HCT116 (cell line): ENCODE data around the gene SYMPK. TPM values are rescaled to one million over a fixed set of nuclear protein-coding genes. Genes with fewer than 3 reads are reported as not detected.

Experiments
- ATAC-seq: fragments of 200-7000 bp; cut with Tn5 transposase; 2 replicates; pipeline ENCODE4 v1.9.1; 2020; ENCODE audit warnings: mild to moderate bottlenecking, moderate library complexity
- BruUV-seq: library from RNA; stranded (reverse); fragments of 400-500 nt; replicated peaks from 2 replicates; lab custom pipeline; 2021; lab: Mats Ljungman, UMichigan
- CTCF ChIA-PET: fragments of 300-600 bp; sonication (Branson Sonifier 250); formaldehyde crosslinking; loops from one replicate; lab custom pipeline; 2021; ENCODE audit warnings: antibody characterized with exemption; lab: Charles Lee
- POLR2A ChIA-PET: fragments of 300-600, 350-600 bp; sonication (Branson Sonifier 250); formaldehyde crosslinking; loops from one replicate; lab custom pipeline; 2021; ENCODE audit warnings: antibody characterized with exemption; lab: Charles Lee
- RAD21 ChIA-PET, 2 experiments: fragments of 300-600 bp; sonication (Branson Sonifier 250); formaldehyde crosslinking; loops; one replicate each; lab custom pipeline; 2023; ENCODE audit warnings: low total read pairs in 2 of 2; ENCODE audit not compliant: uncharacterized antibody in 2 of 2, unreplicated experiment in 2 of 2, low non-redundant PET in 1 of 2; lab: Charles Lee
- DNase-seq: peaks from one replicate; pipeline ENCODE4 v3.0.0-alpha.2; 2010; ENCODE audit warnings: low read depth, low spot score
- H2AFZ ChIP-seq: fragments of 200-600 bp; shearing (Covaris generic), sonication (generic); 2 replicates; pipeline ENCODE4 v1.6.1; 2017; ENCODE audit warnings: low read depth, mixed run types, mixed read lengths, antibody characterized with exemption, low read length; ENCODE audit not compliant: poor library complexity, severe bottlenecking
- H3K27ac ChIP-seq: 2 replicates; pipeline ENCODE4 v1.5.1; 2012; ENCODE audit warnings: low read depth, low read length
- H3K27me3 ChIP-seq: fragments of 200-600 bp; sonication (generic); 2 replicates; pipeline ENCODE4 v1.6.1; 2016; ENCODE audit warnings: mixed run types, low read length, mixed read lengths; ENCODE audit not compliant: insufficient read depth
- H3K36me3 ChIP-seq, 2 experiments: fragments of 200-500 bp in 1 of 2; fragments of 200-600 bp in 1 of 2; sonication (Bioruptor generic) in 1 of 2; sonication (generic) in 1 of 2; 2 replicates each; pipeline versions ENCODE4 v1.5.1 to v1.6.1; 2014 to 2016; ENCODE audit warnings: low read length in 2 of 2, inconsistent platforms in 1 of 2, mixed read lengths in 1 of 2, mixed run types in 1 of 2; ENCODE audit not compliant: insufficient read depth in 2 of 2, control insufficient read depth in 1 of 2
- H3K4me1 ChIP-seq, 2 experiments: fragments of 200-600 bp in 1 of 2; sonication (generic) in 1 of 2; 2 replicates each; pipeline versions ENCODE4 v1.5.1 to v1.6.1; 2012 to 2017; ENCODE audit warnings: low read length in 2 of 2, inconsistent platforms in 1 of 2, mild to moderate bottlenecking in 1 of 2, mixed read lengths in 1 of 2, mixed run types in 1 of 2, moderate library complexity in 1 of 2; ENCODE audit not compliant: insufficient read depth in 2 of 2, control insufficient read depth in 1 of 2
- H3K4me2 ChIP-seq: fragments of 200-600 bp; sonication (generic); 2 replicates; pipeline ENCODE4 v1.6.1; 2017; ENCODE audit warnings: mixed run types, low read length, mixed read lengths
- H3K4me3 ChIP-seq, 2 experiments: fragments of 200-600 bp in 1 of 2; sonication (generic) in 1 of 2; replicated peaks in 1 of 2; 2 replicates each; pipeline ENCODE4 v1.5.1; 2011 to 2016; ENCODE audit warnings: low read length in 2 of 2, control low read depth in 1 of 2, low read depth in 1 of 2, mild to moderate bottlenecking in 1 of 2, mixed read lengths in 1 of 2, mixed run types in 1 of 2
- H3K79me2 ChIP-seq: fragments of 200-600 bp; sonication (generic); 2 replicates; pipeline ENCODE4 v1.6.1; 2017; ENCODE audit warnings: mild to moderate bottlenecking, mixed run types, low read length, moderate library complexity, mixed read lengths; ENCODE audit not compliant: insufficient read depth
- H3K9ac ChIP-seq: fragments of 200-600 bp; sonication (generic); 2 replicates; pipeline ENCODE4 v1.6.1; 2016; ENCODE audit warnings: low read length, mixed read lengths
- H3K9me2 ChIP-seq: fragments of 200-600 bp; sonication (generic), shearing (Covaris generic); 2 replicates; pipeline ENCODE4 v1.6.1; 2017; ENCODE audit warnings: mixed run types, mild to moderate bottlenecking, moderate library complexity; ENCODE audit not compliant: insufficient read depth
- H3K9me3 ChIP-seq, 2 experiments: fragments of 200-500 bp in 1 of 2; fragments of 200-600 bp in 1 of 2; sonication (Bioruptor generic) in 1 of 2; sonication (generic) in 1 of 2; 2 replicates each; pipeline ENCODE4 v1.6.1; 2014 to 2017; ENCODE audit warnings: low read length in 2 of 2, mixed read lengths in 2 of 2, inconsistent platforms in 1 of 2, low read depth in 1 of 2, mild to moderate bottlenecking in 1 of 2, mixed run types in 1 of 2, moderate library complexity in 1 of 2; ENCODE audit not compliant: control insufficient read depth in 1 of 2, insufficient read depth in 1 of 2
- H4K20me1 ChIP-seq: fragments of 200-600 bp; sonication (generic), shearing (Covaris generic); 2 replicates; pipeline ENCODE4 v1.6.1; 2017; ENCODE audit warnings: mixed run types, mild to moderate bottlenecking, moderate library complexity; ENCODE audit not compliant: insufficient read depth
- ATF3 ChIP-seq: IDR thresholded peaks from 2 replicates; pipeline ENCODE4 v1.6.1; 2012
- CBX3 ChIP-seq: IDR thresholded peaks from 2 replicates; pipeline ENCODE4 v1.6.1; 2012; ENCODE audit warnings: low read depth
- CTCF ChIP-seq, 3 experiments: fragments of 200-600 bp in 1 of 3; sonication (generic) in 1 of 3; IDR thresholded peaks in 2 of 3; conservative IDR thresholded peaks in 1 of 3; 2 replicates each; pipeline ENCODE4 v1.5.1; 2012 to 2017; ENCODE audit warnings: low read depth in 2 of 3, low read length in 2 of 3, antibody characterized with exemption in 1 of 3, borderline replicate concordance in 1 of 3, control low read depth in 1 of 3, mild to moderate bottlenecking in 1 of 3, mixed read lengths in 1 of 3, mixed run types in 1 of 3, moderate library complexity in 1 of 3; ENCODE audit not compliant: insufficient read depth in 1 of 3
- ELF1 ChIP-seq: IDR thresholded peaks from 2 replicates; pipeline ENCODE4 v1.6.1; 2012; ENCODE audit warnings: low read depth, borderline replicate concordance
- EZH2 ChIP-seq: fragments of 200-600 bp; sonication (generic); IDR thresholded peaks from 2 replicates; pipeline ENCODE4 v1.6.1; 2017; ENCODE audit warnings: antibody characterized with exemption, mixed run types
- EZH2phosphoT487 ChIP-seq: fragments of 200-600 bp; IDR thresholded peaks from 2 replicates; pipeline ENCODE4 v1.6.1; 2018; ENCODE audit warnings: antibody characterized with exemption, borderline replicate concordance
- JUND ChIP-seq: IDR thresholded peaks from 2 replicates; pipeline ENCODE4 v1.6.1; 2012
- POLR2A ChIP-seq: IDR thresholded peaks from 2 replicates; pipeline ENCODE4 v1.7.0; 2011; ENCODE audit warnings: borderline replicate concordance; ENCODE audit not compliant: insufficient read depth, insufficient read length; ENCODE audit errors: extremely low read depth
- POLR2AphosphoS5 ChIP-seq: IDR thresholded peaks from 2 replicates; pipeline ENCODE4 v1.6.1; 2011; ENCODE audit warnings: mild to moderate bottlenecking, low read depth, low read length, moderate library complexity
- RAD21 ChIP-seq: IDR thresholded peaks from 2 replicates; pipeline ENCODE4 v1.6.1; 2012; ENCODE audit warnings: low read depth, mild to moderate bottlenecking
- REST ChIP-seq: IDR thresholded peaks from 2 replicates; pipeline ENCODE4 v1.6.1; 2012; ENCODE audit warnings: low read depth
- SIN3A ChIP-seq: IDR thresholded peaks from 2 replicates; pipeline ENCODE4 v1.6.1; 2012; ENCODE audit warnings: low read depth
- SP1 ChIP-seq: IDR thresholded peaks from 2 replicates; pipeline ENCODE4 v1.6.1; 2012; ENCODE audit warnings: low read depth
- SRF ChIP-seq: IDR thresholded peaks from 2 replicates; pipeline ENCODE4 v1.6.1; 2012; ENCODE audit warnings: low read depth
- TCF7L2 ChIP-seq: IDR thresholded peaks from 2 replicates; pipeline ENCODE4 v1.7.0; 2011; ENCODE audit warnings: borderline replicate concordance, inconsistent platforms; ENCODE audit not compliant: insufficient read depth, insufficient read length; ENCODE audit errors: extremely low read depth
- YY1 ChIP-seq: IDR thresholded peaks from 2 replicates; pipeline ENCODE4 v1.6.1; 2011; ENCODE audit warnings: low read length, low read depth, moderate library complexity, mild to moderate bottlenecking; ENCODE audit not compliant: insufficient replicate concordance; ENCODE audit errors: extremely low read depth
- ZBTB33 ChIP-seq: IDR thresholded peaks from 2 replicates; pipeline ENCODE4 v1.6.1; 2011; ENCODE audit warnings: mild to moderate bottlenecking, low read length, moderate library complexity; ENCODE audit not compliant: insufficient replicate concordance; ENCODE audit errors: extremely low read depth
- ZFX ChIP-seq: fragments of 450-650 bp; IDR thresholded peaks from 2 replicates; pipeline ENCODE4 v1.6.1; 2017
- ZNF274 ChIP-seq: fragments of 200-500 bp; sonication (Bioruptor generic); IDR thresholded peaks from 2 replicates; pipeline ENCODE4 v1.6.1; 2014; ENCODE audit warnings: mild to moderate bottlenecking, low read depth, low read length, inconsistent platforms
- intact Hi-C: fragments of 100-400 bp; cut with micrococcal nuclease; formaldehyde crosslinking; loops from 2 replicates; pipeline ENCODE4 v1.10.0; 2022
- total RNA-seq: library from RNA; stranded (reverse); gene quantifications from one replicate; pipeline ENCODE4 v1.2.1, GENCODE V29; 2021; ENCODE audit not compliant: unreplicated experiment

The SYMPK gene
- total RNA-seq, 1 experiment from 2014 or later = 117 TPM

- ATAC-seq = no peak
- ChIA-PET RAD21 (no interaction called here), POLR2A (no interaction called here), CTCF (interaction anchor here (1.2 kb wide), 1 partner anchor 12 kb away, joined by 3 read pairs; no protein-coding TSS in a partner anchor)
- intact Hi-C loops = no loop called here
- H3K27ac ChIP-seq = no peak overlapping the region; the same call in 1 of the 2 replicates
- H3K79me2 ChIP-seq = peaks cover 19% of the 10 kb centered on the region
- H3K27me3 ChIP-seq = no peaks in the 10 kb centered on the region
- TF ChIP-seq ZFX (no peak), SRF (no peak), JUND (no peak), ELF1 (no peak), CTCF (IDR thresholded peaks at IDR 0.05 in 2 of 3, conservative IDR thresholded peaks at IDR 0.05 in 1 of 3; ENCODE audit: borderline replicate concordance in 1 of 3, insufficient read depth in 1 of 3, low read depth in 2 of 3, low read length in 2 of 3) (no peak), CBX3 (no peak), ZNF274 (no peak), REST (no peak), POLR2A (no peak), TCF7L2 (no peak), YY1 (no peak), ZBTB33 (no peak), RAD21 (no peak), EZH2 (no peak), POLR2AphosphoS5 (no peak), SP1 (no peak), ATF3 (no peak), SIN3A (no peak), EZH2phosphoT487 (no peak)
- H3K9me2 ChIP-seq = no peaks in the 10 kb centered on the region
- peak overlapping the region; percentile 100 for H3K4me2 ChIP-seq
- BruUV-seq = no TSS peak
- H3K4me1 ChIP-seq = peaks cover 12 to 20% of the 10 kb centered on the region in 2 experiments; a peak in 3 of 4 replicates
- peak overlapping the region; percentile 92 to 99; a peak in 2 of 4 replicates for H3K4me3 ChIP-seq
- no peaks in the 10 kb centered on the region for H3K9me3 ChIP-seq
- H3K9ac ChIP-seq = no peak overlapping the region
- H2AFZ ChIP-seq = no peak overlapping the region
- H4K20me1 ChIP-seq = no peaks in the 10 kb centered on the region
- peaks cover 10 to 13% of the 10 kb centered on the region in 2 experiments; a peak in 3 of 4 replicates for H3K36me3 ChIP-seq
- no peak for DNase-seq
These were observed 72.0 kb downstream of the SYMPK start for GRCh38 chr19:45790942-45791341.
